K562 (cell line): Measurements from ENCODE around the gene WFIKKN2. TPM values are rescaled to one million over a fixed set of nuclear protein-coding genes. Genes with fewer than 3 reads are reported as not detected.
A peak's percentile ranks its signal among the peaks of the same experiment; 100 is the strongest.

Experiments used
- ATAC-seq: fragments of 200-7000 bp; cut with Tn5 transposase; 3 replicates; pipeline ENCODE4 v1.9.1; 2020; ENCODE audit warnings: moderate library complexity
- BruUV-seq: library from RNA; stranded (reverse); fragments of 400-500 nt; replicated peaks from 2 replicates; lab custom pipeline; 2021; lab: Mats Ljungman, UMichigan
- CTCF ChIA-PET: fragments of 300-600 bp; formaldehyde crosslinking; extraction: SDS; loops from one replicate; lab custom pipeline; 2021; ENCODE audit warnings: low intra/inter-chr PET ratio; lab: Yijun Ruan, JAX
- POLR2A ChIA-PET: fragments of 300-600, 350-650 bp; sonication (Branson Sonifier 250); formaldehyde crosslinking; extraction: SDS; loops from one replicate; lab custom pipeline; 2021; ENCODE audit warnings: antibody characterized with exemption, inconsistent platforms; lab: Yijun Ruan, JAX
- DNase-seq, 4 experiments: peaks; one replicate each; pipeline versions ENCODE4 v3.0.0 to v3.0.0-alpha.2; 2011 to 2018; ENCODE audit warnings: low spot score in 3 of 4, mixed read lengths in 3 of 4; ENCODE audit errors: extremely low read depth in 1 of 4
- FAIRE-seq: peaks from 2 replicates; lab custom pipeline; 2011; peaks lifted over from hg19 to GRCh38; lab: Jason Lieb, UNC
- H2AFZ ChIP-seq: 2 replicates; pipeline ENCODE4 v1.6.0; 2011; ENCODE audit warnings: low read depth, low read length, control low read depth, inconsistent platforms
- H3K27ac ChIP-seq: fragments of 200-600 bp; 3 replicates; pipeline ENCODE4 v1.8.0; 2011; ENCODE audit warnings: low read depth, mild to moderate bottlenecking, control low read depth, inconsistent platforms, low read length, moderate library complexity, mixed read lengths; ENCODE audit errors: extremely low read depth
- H3K27me3 ChIP-seq, 2 experiments: fragments of 300-600 bp in 1 of 2; 2 replicates in 1 of 2; 3 replicates in 1 of 2; pipeline versions ENCODE4 v1.6.0 to v1.8.0; 2011; ENCODE audit warnings: inconsistent platforms in 2 of 2, low read length in 2 of 2, mild to moderate bottlenecking in 1 of 2, mixed read lengths in 1 of 2, moderate library complexity in 1 of 2; ENCODE audit not compliant: control insufficient read depth in 2 of 2, insufficient read depth in 2 of 2
- H3K36me3 ChIP-seq: fragments of 300-600 bp; 3 replicates; pipeline ENCODE4 v1.8.0; 2011; ENCODE audit warnings: mild to moderate bottlenecking, low read length, inconsistent platforms; ENCODE audit not compliant: control insufficient read depth, insufficient read depth
- H3K4me1 ChIP-seq, 2 experiments: fragments of 200-600 bp in 1 of 2; replicated peaks in 1 of 2; 2 replicates in 1 of 2; 3 replicates in 1 of 2; pipeline versions ENCODE4 v1.5.1 to v1.8.0; 2011; ENCODE audit warnings: inconsistent platforms in 2 of 2, low read length in 2 of 2, mild to moderate bottlenecking in 1 of 2, mixed read lengths in 1 of 2, moderate library complexity in 1 of 2; ENCODE audit not compliant: control insufficient read depth in 2 of 2, insufficient read depth in 2 of 2
- H3K4me2 ChIP-seq: 2 replicates; pipeline ENCODE4 v1.6.1; 2011; ENCODE audit warnings: low read length, control low read depth, inconsistent platforms, mixed read lengths; ENCODE audit not compliant: insufficient read depth
- H3K4me3 ChIP-seq: fragments of 200-600 bp; sonication (generic), shearing (Covaris generic); 2 replicates; pipeline ENCODE4 v1.5.1; 2016; ENCODE audit warnings: control low read depth, inconsistent platforms
- H3K79me2 ChIP-seq: fragments of 200-600 bp; 3 replicates; pipeline ENCODE4 v1.8.0; 2011; ENCODE audit warnings: low read length, inconsistent platforms; ENCODE audit not compliant: control insufficient read depth, insufficient read depth
- H3K9ac ChIP-seq, 2 experiments: 2 replicates each; pipeline versions ENCODE4 v1.6.0 to v1.6.1; 2011; ENCODE audit warnings: low read depth in 2 of 2, low read length in 2 of 2, control low read depth in 1 of 2, inconsistent platforms in 1 of 2, mild to moderate bottlenecking in 1 of 2, mixed read lengths in 1 of 2; ENCODE audit not compliant: insufficient read depth in 1 of 2
- H3K9me1 ChIP-seq: one replicate; pipeline ENCODE4 v1.6.0; 2011; ENCODE audit warnings: inconsistent platforms, mild to moderate bottlenecking, low read length, moderate library complexity; ENCODE audit not compliant: control insufficient read depth, insufficient read depth
- H3K9me3 ChIP-seq: replicated peaks from 2 replicates; pipeline ENCODE4 v1.5.1; 2011; ENCODE audit warnings: low read depth, low read length, inconsistent platforms; ENCODE audit not compliant: control insufficient read depth, insufficient read depth
- H4K20me1 ChIP-seq: replicated peaks from 2 replicates; pipeline ENCODE4 v1.6.1; 2011; ENCODE audit warnings: low read length, inconsistent platforms, mixed read lengths; ENCODE audit not compliant: control insufficient read depth, insufficient read depth
- BHLHE40 ChIP-seq: IDR thresholded peaks from 2 replicates; pipeline ENCODE4 v1.6.1; 2011; ENCODE audit warnings: low read length, improper control_type of control experiment
- CC2D1A ChIP-seq: fragments of 450-650 bp; IDR thresholded peaks from 2 replicates; pipeline ENCODE4 v1.6.1; 2017; ENCODE audit warnings: mild to moderate bottlenecking
- ESRRA ChIP-seq: fragments of 450-650 bp; IDR thresholded peaks from 2 replicates; pipeline ENCODE4 v1.6.1; 2014; ENCODE audit warnings: low read depth, mild to moderate bottlenecking, moderate library complexity, borderline replicate concordance
- FOXJ3 ChIP-seq: sonication (generic); formaldehyde crosslinking; IDR thresholded peaks from 2 replicates; pipeline ENCODE4 v1.4.0; 2020; ENCODE audit warnings: mild to moderate bottlenecking, missing genetic modification reagents
- MECOM ChIP-seq: fragments of 250-450 bp; sonication (Bioruptor Pico); IDR thresholded peaks from 2 replicates; pipeline ENCODE4 v1.8.0; 2022; ENCODE audit warnings: inconsistent platforms
- MEIS2 ChIP-seq: fragments of 450-650 bp; IDR thresholded peaks from 2 replicates; pipeline ENCODE4 v1.6.1; 2014; ENCODE audit warnings: mild to moderate bottlenecking; ENCODE audit not compliant: partially characterized antibody
- MTA2 ChIP-seq: fragments of 450-650 bp; IDR thresholded peaks from 2 replicates; pipeline ENCODE4 v1.6.1; 2016; ENCODE audit warnings: low read depth
- NBN ChIP-seq: fragments of 450-650 bp; IDR thresholded peaks from 2 replicates; pipeline ENCODE4 v1.6.1; 2016; ENCODE audit warnings: low read depth, mild to moderate bottlenecking
- RBM25 ChIP-seq: fragments of 200-400 bp; formaldehyde crosslinking; IDR thresholded peaks from 2 replicates; pipeline ENCODE4 v1.6.1; 2018; ENCODE audit warnings: low read length, low read depth, moderate library complexity; ENCODE audit not compliant: severe bottlenecking
- TAF15 ChIP-seq: fragments of 200-400 bp; formaldehyde crosslinking; IDR thresholded peaks from 2 replicates; pipeline ENCODE4 v1.6.1; 2017; ENCODE audit warnings: mild to moderate bottlenecking, low read depth, low read length, moderate library complexity
- TAF7 ChIP-seq: fragments of 450-650 bp; IDR thresholded peaks from 2 replicates; pipeline ENCODE4 v1.6.1; 2016; ENCODE audit warnings: missing genetic modification characterization, missing compliant biosample characterization
- ZEB2 ChIP-seq: fragments of 450-650 bp; IDR thresholded peaks from 2 replicates; pipeline ENCODE4 v1.6.1; 2016
- WGBS: fragments of 100-300 bp; shearing (Covaris generic); methylation state at CpG from one replicate; pipeline ENCODE4 v1.1.6; 2016; ENCODE audit warnings: low coverage, mixed read lengths; ENCODE audit not compliant: insufficient coverage; ENCODE audit errors: missing lambda C conversion rate; 5-methylcytosine and 5-hydroxymethylcytosine counted together
- in situ Hi-C: fragments of 300-500 bp; cut with MboI; formaldehyde crosslinking; loops from 4 replicates; pipeline ENCODE4 v1.15.0; 2018; ENCODE audit warnings: inconsistent platforms, mixed read lengths
- intact Hi-C: fragments of 100-400 bp; cut with micrococcal nuclease; formaldehyde crosslinking; loops from 2 replicates; pipeline ENCODE4 v1.14.2; 2022
- polyA plus RNA-seq, 8 experiments: library from polyadenylated mRNA; depleted of rRNA in 4 of 8; stranded (reverse) in 5 of 8; unstranded in 3 of 8; fragments of >200 nt; fragmentation: Nextera tagmentation in 2 of 8; fragmentation: Illumina TruSeq in 1 of 8; extraction: Ambion mirVana in 2 of 8; extraction: Trizol in 1 of 8; gene quantifications; 2 replicates each; pipeline versions ENCODE4 v1.2.1 to v1.2.3, GENCODE V29; 2011 to 2014; ENCODE audit warnings: inconsistent platforms in 1 of 8, missing spikeins in 1 of 8
- total RNA-seq, 7 experiments: library from RNA; depleted of rRNA in 6 of 7; stranded (reverse); fragments of >200 nt in 6 of 7; fragmentation: Illumina TruSeq in 2 of 7; extraction: Trizol in 2 of 7; gene quantifications; 2 replicates each; pipeline versions ENCODE4 v1.2.1 to v1.2.3, GENCODE V29; 2011 to 2021; ENCODE audit warnings: low replicate concordance in 1 of 7
- TF ChIP-seq, protein P1 (sequence below), 2 experiments: IDR thresholded peaks in 1 of 2; conservative IDR thresholded peaks in 1 of 2; 2 replicates each; pipeline ENCODE4 v1.6.1; 2016; ENCODE audit warnings: low read depth in 2 of 2, mild to moderate bottlenecking in 1 of 2, missing compliant biosample characterization in 1 of 2, missing genetic modification characterization in 1 of 2, moderate library complexity in 1 of 2
- TF ChIP-seq, protein P2 (sequence below): fragments of 450-650 bp; IDR thresholded peaks from 2 replicates; pipeline ENCODE4 v1.6.1; 2016
- TF ChIP-seq, protein P3 (sequence below): sonication (generic); formaldehyde crosslinking; IDR thresholded peaks from 2 replicates; pipeline ENCODE4 v1.9.0; 2022; ENCODE audit warnings: mild to moderate bottlenecking, missing genetic modification reagents
- TF ChIP-seq, protein P4 (sequence below): fragments of 450-650 bp; IDR thresholded peaks from one replicate; pipeline ENCODE4 v1.6.1; 2018; ENCODE audit warnings: mild to moderate bottlenecking, moderate library complexity; ENCODE audit not compliant: partially characterized antibody

The WFIKKN2 gene
- total and polyA plus RNA-seq, 9 of the 15 experiments (the other 6 are each of a cell fraction or from before 2014, with no cell fraction given), result 0.07 TPM; not detected in 8

DNA sequence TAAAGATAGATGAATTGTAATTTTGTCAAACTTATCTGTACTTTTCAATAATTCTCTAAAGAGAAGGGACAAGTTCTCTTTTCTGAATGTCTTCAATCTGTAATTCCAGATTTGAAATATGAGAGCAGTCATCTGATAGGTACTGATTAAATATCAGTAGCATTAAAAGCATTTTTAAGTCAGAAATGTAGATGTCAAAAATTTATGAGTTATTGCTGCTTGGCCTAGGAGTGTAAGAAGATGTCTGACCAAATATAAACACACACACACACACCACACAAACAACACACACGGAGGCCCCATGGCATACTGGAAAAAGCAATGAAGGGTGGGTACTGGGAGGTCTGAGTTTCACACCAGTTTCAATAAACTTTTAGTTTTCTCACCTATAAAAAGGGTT is 33.2 kb downstream of the WFIKKN2 start:
- Histone ChIP-seq H3K9me1 (no peaks in the 10 kb centered on the region), H3K79me2 (peaks cover 27% of the 10 kb centered on the region), H3K9ac (0 out of 4 replicates have a peak overlapping the region, but pooled peaks of 1 of the 2 experiments have one; percentile 77), H3K36me3 (peaks cover 3% of the 10 kb centered on the region), H3K27ac (no peak overlapping the region), H3K9me3 (no peaks in the 10 kb centered on the region), H4K20me1 (peaks cover 4% of the 10 kb centered on the region), H2AFZ (no peak overlapping the region), H3K4me3 (no peak overlapping the region), H3K27me3 (no peaks in the 10 kb centered on the region), H3K4me1 (peaks cover 11% of the 10 kb centered on the region in 2 experiments; a peak in 4 of 5 replicates), H3K4me2 (no peak overlapping the region)
- intact Hi-C loops, result loop anchor here (5.0 kb wide), 1 partner anchor 299 kb away; the partner anchor contains the start of gene NME2
- WGBS, result 67% methylated on average over 1 of the region's 1 CpG
- POLR2A ChIA-PET, result no interaction called here
- CTCF ChIA-PET, result no interaction called here
- ATAC-seq, result no peak
- in situ Hi-C loops, result loop anchor here (10.0 kb wide), 1 partner anchor 286 kb away; the partner anchor contains the start of gene NME1
- no TSS peak for BruUV-seq
- TF ChIP-seq BHLHE40 (no peak), FOXJ3 (no peak), ZEB2 (no peak), MTA2 (no peak), MEIS2 (peak; percentile 66), NBN (no peak), RBM25 (no peak), TAF7 (tag) (no peak), CC2D1A (no peak), MECOM (CRISPR knock-in tag) (no peak), ESRRA (no peak), TAF15 (no peak)
- TF ChIP-seq, protein P1, sequence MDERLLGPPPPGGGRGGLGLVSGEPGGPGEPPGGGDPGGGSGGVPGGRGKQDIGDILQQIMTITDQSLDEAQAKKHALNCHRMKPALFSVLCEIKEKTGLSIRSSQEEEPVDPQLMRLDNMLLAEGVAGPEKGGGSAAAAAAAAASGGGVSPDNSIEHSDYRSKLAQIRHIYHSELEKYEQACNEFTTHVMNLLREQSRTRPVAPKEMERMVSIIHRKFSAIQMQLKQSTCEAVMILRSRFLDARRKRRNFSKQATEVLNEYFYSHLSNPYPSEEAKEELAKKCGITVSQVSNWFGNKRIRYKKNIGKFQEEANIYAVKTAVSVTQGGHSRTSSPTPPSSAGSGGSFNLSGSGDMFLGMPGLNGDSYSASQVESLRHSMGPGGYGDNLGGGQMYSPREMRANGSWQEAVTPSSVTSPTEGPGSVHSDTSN (CRISPR knock-in tag; IDR thresholded peaks at IDR 0.05; ENCODE audit: low read depth), result no peak
- TF ChIP-seq, protein P1 (tag; conservative IDR thresholded peaks at IDR 0.05; ENCODE audit: low read depth), result peak; percentile 56
- TF ChIP-seq, protein P2, sequence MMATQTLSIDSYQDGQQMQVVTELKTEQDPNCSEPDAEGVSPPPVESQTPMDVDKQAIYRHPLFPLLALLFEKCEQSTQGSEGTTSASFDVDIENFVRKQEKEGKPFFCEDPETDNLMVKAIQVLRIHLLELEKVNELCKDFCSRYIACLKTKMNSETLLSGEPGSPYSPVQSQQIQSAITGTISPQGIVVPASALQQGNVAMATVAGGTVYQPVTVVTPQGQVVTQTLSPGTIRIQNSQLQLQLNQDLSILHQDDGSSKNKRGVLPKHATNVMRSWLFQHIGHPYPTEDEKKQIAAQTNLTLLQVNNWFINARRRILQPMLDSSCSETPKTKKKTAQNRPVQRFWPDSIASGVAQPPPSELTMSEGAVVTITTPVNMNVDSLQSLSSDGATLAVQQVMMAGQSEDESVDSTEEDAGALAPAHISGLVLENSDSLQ, result peak; percentile 42; the same call in 1 of the 2 replicates
- TF ChIP-seq, protein P3, sequence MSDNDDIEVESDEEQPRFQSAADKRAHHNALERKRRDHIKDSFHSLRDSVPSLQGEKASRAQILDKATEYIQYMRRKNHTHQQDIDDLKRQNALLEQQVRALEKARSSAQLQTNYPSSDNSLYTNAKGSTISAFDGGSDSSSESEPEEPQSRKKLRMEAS (CRISPR knock-in tag), result no peak
- TF ChIP-seq, protein P4, sequence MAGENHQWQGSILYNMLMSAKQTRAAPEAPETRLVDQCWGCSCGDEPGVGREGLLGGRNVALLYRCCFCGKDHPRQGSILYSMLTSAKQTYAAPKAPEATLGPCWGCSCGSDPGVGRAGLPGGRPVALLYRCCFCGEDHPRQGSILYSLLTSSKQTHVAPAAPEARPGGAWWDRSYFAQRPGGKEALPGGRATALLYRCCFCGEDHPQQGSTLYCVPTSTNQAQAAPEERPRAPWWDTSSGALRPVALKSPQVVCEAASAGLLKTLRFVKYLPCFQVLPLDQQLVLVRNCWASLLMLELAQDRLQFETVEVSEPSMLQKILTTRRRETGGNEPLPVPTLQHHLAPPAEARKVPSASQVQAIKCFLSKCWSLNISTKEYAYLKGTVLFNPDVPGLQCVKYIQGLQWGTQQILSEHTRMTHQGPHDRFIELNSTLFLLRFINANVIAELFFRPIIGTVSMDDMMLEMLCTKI, result no peak
- FAIRE-seq, result no peak
- no peak for DNase-seq
